HG03135 (cell line): ENCODE measurements around the gene NTNG2.

ENCODE experiments used
- ATAC-seq: cut with Tn5 transposase; IDR thresholded peaks from one replicate; pipeline ENCODE4 v1.9.1; 2021; ENCODE audit warnings: mild to moderate bottlenecking, moderate library complexity; ENCODE audit not compliant: unreplicated experiment

NTNG2 gene

DNA sequence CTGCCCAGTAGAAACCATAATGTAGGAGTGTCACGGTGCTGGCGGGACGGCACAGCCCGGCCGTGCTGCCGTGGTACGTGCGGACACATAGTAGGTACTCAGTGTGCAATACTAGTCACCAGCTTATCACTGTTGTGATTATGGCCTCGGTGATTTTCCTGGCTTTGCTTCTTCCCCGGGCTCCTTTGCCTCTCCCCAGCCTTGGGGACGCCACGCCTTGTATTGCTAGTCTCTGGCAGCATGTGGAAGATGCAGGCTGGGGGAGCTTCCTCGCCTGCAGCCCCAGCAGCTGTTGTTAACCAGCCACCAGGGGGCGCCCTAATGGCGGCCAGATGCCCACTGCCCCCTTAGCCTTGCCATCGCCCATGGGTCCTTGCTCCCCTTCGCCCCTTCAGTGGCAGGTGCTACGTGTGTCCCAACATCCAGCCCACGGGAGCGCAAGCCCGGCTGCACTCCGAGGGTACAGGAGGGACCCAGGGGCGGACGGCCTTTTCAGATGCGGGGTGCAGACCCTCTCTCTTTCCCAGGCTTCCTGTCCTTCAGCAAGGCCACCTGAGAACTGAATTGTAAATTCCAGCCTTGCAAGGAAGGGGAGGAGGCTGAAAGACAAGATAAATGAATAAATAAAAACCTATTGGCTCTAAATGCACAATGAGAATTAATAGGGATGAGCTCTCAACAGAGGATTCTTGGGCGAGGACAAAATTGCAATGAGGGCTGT, 8.0 kb downstream of the NTNG2 start:
- no peak for ATAC-seq

DNA sequence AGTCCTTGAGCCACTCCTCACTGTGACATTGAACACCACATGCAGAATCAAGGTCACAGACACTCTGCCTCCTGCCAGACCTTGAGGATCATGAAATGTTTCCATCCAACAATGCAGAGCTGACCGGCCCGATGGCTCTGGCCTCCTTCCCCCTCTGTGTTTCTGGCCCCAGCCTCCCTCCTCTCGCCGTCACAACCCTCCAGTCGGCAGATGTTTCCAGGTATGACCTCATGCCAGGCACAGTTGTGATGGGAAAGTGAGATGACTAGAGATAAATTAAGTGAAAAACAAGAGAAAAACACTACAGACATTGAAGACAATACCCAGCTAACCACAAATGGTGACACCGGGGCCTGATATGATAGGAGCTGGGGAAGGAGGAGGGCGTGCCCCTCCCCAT, 9.8 kb downstream of the NTNG2 start:
- no peak for ATAC-seq

DNA sequence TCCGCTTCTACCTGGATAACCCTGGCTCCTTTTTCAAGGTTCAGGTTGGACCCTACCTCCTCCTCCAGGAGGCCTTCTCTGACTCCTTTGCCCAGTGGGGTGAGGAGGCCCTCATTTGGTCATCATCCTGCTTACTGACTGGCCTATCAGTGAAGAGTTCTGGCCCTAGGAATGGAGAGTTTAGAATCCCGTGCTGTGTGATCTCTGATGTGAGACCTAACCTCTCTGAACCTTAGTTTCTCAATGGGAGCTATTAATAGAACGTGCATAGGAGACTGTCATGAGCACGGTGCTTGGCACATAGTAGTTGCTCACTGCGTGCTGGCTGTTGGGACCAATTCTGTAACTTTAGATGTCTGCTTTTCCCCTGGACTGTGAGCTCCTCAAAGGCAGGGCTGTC, 10.3 kb downstream of the NTNG2 start:
- ATAC-seq, result no peak

GRCh38 chr9:132175431-132175830, 13.6 kb downstream of the NTNG2 start:
- ATAC-seq, result no peak

- no peak for ATAC-seq
These were observed 14.5 kb downstream of the NTNG2 start for GRCh38 chr9:132176338-132176737.

DNA sequence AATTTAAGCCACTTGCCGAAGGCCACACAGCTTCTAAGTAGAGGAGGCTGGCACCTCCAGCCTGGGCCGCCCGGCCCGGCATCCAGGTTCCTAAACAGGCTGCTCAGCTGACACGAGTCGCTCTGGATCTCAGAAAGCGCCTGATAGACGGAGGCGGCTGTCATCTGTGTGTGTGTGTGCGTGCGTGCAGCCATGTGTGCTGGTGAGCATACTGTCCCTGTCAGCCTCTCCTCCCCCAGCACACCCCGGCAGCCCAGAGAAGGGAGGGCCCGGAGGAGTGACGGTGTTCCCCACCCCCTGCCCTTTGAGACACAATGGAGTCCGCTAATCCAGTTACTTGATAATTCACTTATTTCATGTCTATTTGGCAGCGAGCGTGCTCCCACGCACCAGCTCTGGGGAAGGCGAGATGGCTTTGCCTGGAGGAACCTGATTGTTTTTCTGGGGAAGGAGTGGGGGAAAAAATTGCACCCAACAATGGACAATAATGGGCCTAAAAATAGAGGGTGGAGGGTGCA, 20.0 kb downstream of the NTNG2 start:
- no peak for ATAC-seq

DNA sequence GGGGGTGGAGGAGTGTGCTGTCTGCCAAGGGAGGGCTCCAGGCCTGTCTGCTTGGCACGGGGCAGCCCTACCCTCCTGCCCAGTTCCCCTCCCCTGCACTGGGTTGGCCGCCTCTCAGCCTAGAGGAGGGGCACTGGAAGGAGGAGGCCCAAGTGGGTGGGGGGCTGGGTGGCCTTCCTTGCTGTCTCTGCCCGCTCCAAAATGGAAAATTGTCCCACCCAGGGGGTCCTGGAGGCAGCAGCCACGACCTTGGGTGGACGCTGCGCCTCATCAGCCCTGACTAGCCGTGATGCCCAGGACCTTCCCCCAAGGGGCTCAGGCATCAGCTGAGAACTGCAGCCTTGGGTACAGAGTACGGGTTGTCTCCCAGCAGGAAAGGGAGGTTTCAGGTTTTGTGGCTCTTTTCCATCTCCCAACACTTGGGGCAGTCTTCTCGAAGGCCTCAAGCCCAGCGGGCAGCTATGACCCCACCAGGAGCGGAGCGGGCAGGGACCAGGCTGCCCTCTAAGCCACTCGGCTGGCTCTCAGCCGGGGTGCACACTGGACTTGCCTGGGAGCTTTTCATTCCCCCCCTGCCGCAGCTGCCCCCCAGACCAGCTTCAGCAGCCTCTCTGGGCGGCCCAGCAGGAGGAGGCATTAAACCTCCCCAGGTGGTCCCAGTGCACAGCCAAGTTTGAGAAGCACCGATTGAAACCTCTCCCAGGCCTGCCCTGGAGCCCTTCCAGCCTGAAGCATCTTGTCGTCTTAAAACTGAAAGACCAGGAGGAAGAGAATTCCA, 20.6 kb downstream of the NTNG2 start:
- ATAC-seq, result no peak

GRCh38 chr9:132183134-132183533, 21.3 kb downstream of the NTNG2 start:
- ATAC-seq, result no peak

GRCh38 chr9:132183715-132184114, 21.9 kb downstream of the NTNG2 start:
- no peak for ATAC-seq

DNA sequence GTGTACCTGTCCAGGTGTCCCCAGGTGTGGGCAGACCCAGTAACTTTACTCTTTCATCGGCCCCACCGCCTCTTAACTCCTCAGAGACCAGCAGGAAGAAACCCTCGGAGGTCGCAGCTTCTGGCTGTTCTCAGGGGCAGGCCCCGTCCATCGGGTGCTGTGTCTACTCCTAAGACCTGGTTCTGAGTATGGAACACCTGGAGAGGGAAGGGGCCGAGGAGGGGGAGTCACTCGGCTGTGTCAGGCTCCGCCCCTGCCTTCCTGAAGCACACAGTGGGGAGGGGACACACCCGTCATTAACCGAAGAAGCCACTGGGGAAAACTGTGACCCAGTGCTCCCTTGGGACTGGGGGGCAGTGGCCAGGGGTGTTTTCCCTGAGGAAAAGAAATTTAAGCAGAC, 22.3 kb downstream of the NTNG2 start:
- ATAC-seq, result no peak

DNA sequence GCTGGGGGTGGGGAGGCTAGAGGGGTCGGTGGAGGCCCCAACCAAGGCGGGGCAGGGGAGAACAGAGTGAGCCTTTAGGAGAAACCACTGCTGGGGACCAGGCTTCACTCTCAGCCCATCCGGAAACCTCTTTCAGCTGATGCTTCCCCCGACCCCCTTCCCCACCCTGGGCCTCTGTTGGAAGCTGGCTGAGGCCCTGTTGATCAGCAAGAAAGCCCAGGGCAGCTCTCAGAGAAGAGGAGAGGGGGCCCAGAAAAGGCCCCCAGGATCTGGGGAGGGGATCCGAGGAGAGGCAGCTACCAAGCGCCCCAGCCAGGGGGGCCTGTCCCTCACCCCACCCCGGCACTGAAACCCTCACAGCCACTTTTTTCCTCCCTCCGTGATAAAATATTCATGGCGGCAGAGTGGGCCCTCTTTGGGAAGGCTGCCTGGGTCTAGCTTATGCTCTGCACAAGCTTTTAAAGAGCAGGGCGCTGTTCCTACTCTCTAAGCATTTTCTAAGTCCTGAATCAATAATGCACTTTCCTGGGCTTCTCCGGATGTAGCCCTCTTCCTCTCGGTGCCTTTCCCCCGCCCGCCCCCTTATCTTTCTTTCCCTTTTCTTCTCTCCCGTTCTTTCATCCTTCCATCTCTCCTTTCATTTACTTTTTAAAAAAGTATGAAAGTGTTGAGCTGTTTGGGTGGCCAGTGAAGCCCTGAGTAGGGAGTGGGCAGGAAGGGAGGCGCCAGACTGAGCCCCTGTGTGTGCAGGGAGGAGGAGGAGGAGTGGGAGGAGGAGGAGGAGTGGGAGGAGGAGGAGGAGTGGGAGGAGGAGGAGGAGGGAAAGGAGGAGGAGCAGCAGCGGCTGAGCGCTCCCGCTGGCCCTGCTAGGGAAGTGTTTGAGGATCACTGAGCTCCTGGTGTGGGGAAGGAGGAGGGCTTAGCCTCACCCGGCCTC, 23.5 kb downstream of the NTNG2 start:
- ATAC-seq, result no peak

- no peak for ATAC-seq
These were observed 25.3 kb downstream of the NTNG2 start for GRCh38 chr9:132187121-132187620.

DNA sequence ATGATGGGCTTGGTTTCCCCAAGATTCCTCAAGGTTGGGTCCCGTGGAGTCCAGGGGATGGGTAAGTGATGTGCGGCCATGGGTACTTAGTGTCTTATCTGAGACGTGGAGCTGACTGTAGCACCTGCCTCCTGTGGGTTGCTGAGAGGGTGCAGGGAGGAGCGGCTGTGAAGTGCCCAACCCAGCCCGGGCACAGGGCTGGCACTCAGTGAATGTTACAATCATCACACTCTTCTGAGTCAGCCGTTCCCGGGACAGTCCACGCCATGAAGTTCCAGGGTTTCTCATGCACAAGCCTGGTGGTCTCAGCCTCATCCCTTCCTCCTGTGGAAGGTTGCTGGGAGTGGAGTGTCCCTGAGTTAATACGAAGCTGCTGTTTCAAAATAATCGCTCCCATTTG, 29.1 kb downstream of the NTNG2 start:
- no peak for ATAC-seq

DNA sequence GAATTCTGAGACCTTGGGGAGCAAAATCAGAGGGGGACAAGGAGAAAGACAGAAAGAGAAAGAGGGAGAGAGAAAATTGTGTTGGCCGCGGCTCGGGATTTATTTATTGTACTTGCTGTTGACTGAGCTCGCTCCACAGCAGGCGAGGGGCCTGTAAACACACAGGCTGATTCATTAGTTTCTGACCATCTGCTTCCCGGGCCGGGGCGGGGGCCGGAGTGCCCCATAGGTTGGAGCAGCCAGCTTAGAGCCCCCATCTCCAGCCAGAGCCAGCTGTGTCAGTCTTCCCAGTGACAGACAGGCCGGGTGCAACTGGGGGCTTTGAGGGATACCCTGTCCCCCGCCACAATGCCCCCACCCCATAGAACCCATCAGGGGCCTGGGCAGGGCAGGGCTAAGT, 30.9 kb downstream of the NTNG2 start:
- no peak for ATAC-seq

DNA sequence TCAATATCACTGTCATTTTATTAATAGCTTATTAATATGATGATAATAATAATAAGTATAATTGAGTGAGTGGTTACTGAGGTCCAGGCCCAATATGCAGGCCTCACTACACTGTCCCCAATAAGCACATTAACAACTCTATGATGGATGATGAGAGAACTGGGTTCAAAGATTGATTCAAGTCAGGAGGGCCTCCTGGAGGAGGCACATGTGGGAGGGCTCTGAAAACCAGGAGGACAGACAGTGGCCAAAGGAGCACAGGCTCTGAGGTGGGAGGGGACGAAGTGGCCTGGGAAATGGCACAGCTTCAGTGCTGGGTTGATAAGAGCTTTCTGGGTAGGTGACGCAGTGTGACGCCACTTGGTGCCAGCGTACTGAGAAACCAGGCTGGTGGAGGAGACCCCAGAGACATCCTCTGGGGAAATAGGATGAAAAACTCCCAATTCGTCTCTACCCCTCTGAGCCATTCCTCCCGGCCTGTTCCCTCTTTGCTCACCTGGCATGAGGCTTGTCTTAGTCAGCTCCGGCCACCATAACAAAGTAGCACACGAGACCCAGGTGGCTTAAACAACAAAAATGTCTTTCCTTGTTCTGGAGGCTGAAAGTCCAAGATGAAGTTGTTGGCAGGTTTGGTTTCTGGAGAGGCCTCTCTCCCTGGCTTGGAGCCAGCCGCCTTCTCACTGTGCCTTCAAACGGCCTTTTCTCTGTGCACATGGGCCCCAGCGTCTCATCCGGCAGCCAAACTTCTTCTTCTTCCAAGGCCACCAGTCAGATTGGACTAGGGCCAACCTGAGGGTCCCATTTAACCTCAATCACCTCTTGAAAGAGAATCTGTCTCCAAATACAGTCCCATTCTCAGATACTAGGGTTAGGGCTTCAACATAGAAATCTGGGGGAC, 31.6 kb downstream of the NTNG2 start:
- ATAC-seq, result no peak

GRCh38 chr9:132194508-132194907, 32.6 kb downstream of the NTNG2 start:
- ATAC-seq, result no peak

GRCh38 chr9:132197315-132197714, 35.5 kb downstream of the NTNG2 start:
- no peak for ATAC-seq

GRCh38 chr9:132197856-132198550, 36.1 kb downstream of the NTNG2 start:
- no peak for ATAC-seq

DNA sequence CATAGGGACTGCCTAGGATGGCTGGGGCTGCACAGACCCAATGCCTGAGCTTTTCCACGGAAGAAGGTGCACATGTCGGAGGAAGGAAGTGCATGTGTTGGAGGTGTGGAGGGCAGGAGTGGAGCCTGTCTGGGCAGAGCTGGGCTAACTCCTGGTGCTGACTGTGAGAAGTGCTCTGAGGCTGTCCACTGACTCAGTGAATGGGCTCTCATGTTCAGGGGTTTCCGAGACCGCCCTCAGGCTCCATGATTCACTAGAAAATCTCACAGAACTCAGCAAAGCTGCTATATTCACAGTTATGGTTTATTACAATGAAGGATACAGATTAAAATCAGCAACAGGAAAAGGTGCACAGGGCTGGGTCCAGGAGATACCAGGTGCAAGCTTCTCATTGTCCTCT, 37.2 kb downstream of the NTNG2 start:
- ATAC-seq, result no peak
